HepG2 (cell line): ENCODE data around the gene CD68. TPM values are rescaled to one million over a fixed set of nuclear protein-coding genes. Genes with fewer than 3 reads are reported as not detected.

Experiments used
- ARID2 ChIP-seq: sonication (generic); formaldehyde crosslinking; IDR thresholded peaks from 2 replicates; pipeline ENCODE4 v1.8.1; 2022; ENCODE audit warnings: mild to moderate bottlenecking, missing genetic modification reagents, borderline replicate concordance
- ETV5 ChIP-seq: IDR thresholded peaks from 2 replicates; pipeline ENCODE4 v1.6.1; 2018; ENCODE audit warnings: missing biosample characterization, missing genetic modification reagents, inconsistent platforms, borderline replicate concordance
- FLYWCH1 ChIP-seq: sonication (generic); formaldehyde crosslinking; IDR thresholded peaks from 2 replicates; pipeline ENCODE4 v1.8.1; 2023; ENCODE audit warnings: mild to moderate bottlenecking, missing genetic modification reagents
- FOXJ3 ChIP-seq: sonication (generic); formaldehyde crosslinking; IDR thresholded peaks from 2 replicates; pipeline ENCODE4 v1.4.0; 2020; ENCODE audit warnings: missing genetic modification reagents, mild to moderate bottlenecking, borderline replicate concordance
- HDAC2 ChIP-seq: sonication (generic); formaldehyde crosslinking; IDR thresholded peaks from 2 replicates; pipeline ENCODE4 v1.4.0; 2020; ENCODE audit warnings: missing genetic modification reagents
- JDP2 ChIP-seq: sonication (generic); formaldehyde crosslinking; IDR thresholded peaks from 2 replicates; pipeline ENCODE4 v1.8.1; 2022; ENCODE audit warnings: missing genetic modification reagents, borderline replicate concordance
- MIXL1 ChIP-seq: IDR thresholded peaks from 2 replicates; pipeline ENCODE4 v1.6.1; 2016
- MTA1 ChIP-seq: sonication (generic); formaldehyde crosslinking; IDR thresholded peaks from 2 replicates; pipeline ENCODE4 v1.4.0; 2020; ENCODE audit warnings: missing genetic modification reagents, mild to moderate bottlenecking, borderline replicate concordance
- NBN ChIP-seq: fragments of 450-650 bp; conservative IDR thresholded peaks from 2 replicates; pipeline ENCODE4 v1.6.1; 2017
- NR2F6 ChIP-seq, 2 experiments: IDR thresholded peaks; 2 replicates each; pipeline ENCODE4 v1.6.1; 2016; ENCODE audit warnings: antibody characterized with exemption in 1 of 2, mild to moderate bottlenecking in 1 of 2
- ZFX ChIP-seq: sonication (generic); formaldehyde crosslinking; IDR thresholded peaks from 2 replicates; pipeline ENCODE4 v1.4.0; 2020; ENCODE audit warnings: mild to moderate bottlenecking, low read depth, missing genetic modification reagents, moderate library complexity
- ZNF101 ChIP-seq: sonication (generic); formaldehyde crosslinking; IDR thresholded peaks from 2 replicates; pipeline ENCODE4 v1.4.0; 2020; ENCODE audit warnings: mild to moderate bottlenecking, low read depth, missing genetic modification reagents, borderline replicate concordance
- ZNF205 ChIP-seq: IDR thresholded peaks from 2 replicates; pipeline ENCODE4 v1.6.1; 2018; ENCODE audit warnings: missing biosample characterization, missing genetic modification reagents
- ZNF292 ChIP-seq: sonication (generic); formaldehyde crosslinking; IDR thresholded peaks from 2 replicates; pipeline ENCODE4 v1.8.1; 2022; ENCODE audit warnings: mild to moderate bottlenecking, low read depth, missing genetic modification reagents, borderline replicate concordance
- ZNF580 ChIP-seq: IDR thresholded peaks from 2 replicates; pipeline ENCODE4 v1.6.1; 2016; ENCODE audit warnings: low read depth, borderline replicate concordance
- ZNF609 ChIP-seq: sonication (generic); formaldehyde crosslinking; IDR thresholded peaks from 2 replicates; pipeline ENCODE4 v1.4.0; 2020; ENCODE audit warnings: mild to moderate bottlenecking, missing genetic modification reagents, borderline replicate concordance
- ZSCAN25 ChIP-seq: sonication (generic); formaldehyde crosslinking; IDR thresholded peaks from 2 replicates; pipeline ENCODE4 v1.8.0; 2022; ENCODE audit warnings: mild to moderate bottlenecking, missing genetic modification reagents
- polyA plus RNA-seq, 8 experiments: library from polyadenylated mRNA; depleted of rRNA in 3 of 8; stranded (reverse) in 7 of 8; unstranded in 1 of 8; fragments of >200 nt; fragmentation: Illumina TruSeq in 4 of 8; extraction: Trizol in 4 of 8; gene quantifications; 2 replicates each; pipeline versions ENCODE4 v1.2.1 to v1.2.3, GENCODE V29; 2011 to 2016; ENCODE audit warnings: low read depth in 4 of 8, missing spikeins in 1 of 8, mixed read lengths in 1 of 8; ENCODE audit not compliant: insufficient read depth in 1 of 8
- total RNA-seq, 5 experiments: library from RNA; depleted of rRNA; stranded (reverse); fragments of >200 nt; fragmentation: Illumina TruSeq; extraction: Trizol; gene quantifications; 2 replicates each; pipeline ENCODE4 v1.2.3, GENCODE V29; 2016; ENCODE audit warnings: low read depth in 1 of 5
- TF ChIP-seq, protein P1 (sequence below): IDR thresholded peaks from 2 replicates; pipeline ENCODE4 v1.6.1; 2016; ENCODE audit warnings: missing genetic modification reagents, missing compliant biosample characterization
- TF ChIP-seq, protein P2 (sequence below), 2 experiments: fragments of 450-650 bp in 1 of 2; sonication (generic) in 1 of 2; formaldehyde crosslinking; IDR thresholded peaks; 2 replicates each; pipeline versions ENCODE4 v1.5.0 to v1.8.0; 2020 to 2022; ENCODE audit warnings: mild to moderate bottlenecking in 1 of 2, missing genetic modification reagents in 1 of 2
- TF ChIP-seq, protein P3 (sequence below): IDR thresholded peaks from 2 replicates; pipeline ENCODE4 v1.6.1; 2016; ENCODE audit warnings: missing compliant biosample characterization, missing genetic modification reagents, borderline replicate concordance
- TF ChIP-seq, protein P4 (sequence below): sonication (generic); formaldehyde crosslinking; conservative IDR thresholded peaks from 2 replicates; pipeline ENCODE4 v1.4.0; 2020; ENCODE audit warnings: missing genetic modification reagents

CD68 gene
- total and polyA plus RNA-seq, 2 of the 13 experiments (the other 11 are each of a cell fraction or from before 2014, with no cell fraction given), result 10.3 to 104 TPM

- TF ChIP-seq ZNF292 (CRISPR knock-in tag), result peak; percentile 78; the same call in 1 of the 2 replicates
- peak; percentile 48; the same call in 1 of the 2 replicates for TF ChIP-seq MTA1
- peak; percentile 48; the same call in 1 of the 2 replicates for TF ChIP-seq ZFX (CRISPR knock-in tag)
- 0 out of 2 replicates have a peak, but pooled peaks have one; percentile 41 for TF ChIP-seq ZNF580
- TF ChIP-seq MIXL1 (CRISPR knock-in tag), result 0 out of 2 replicates have a peak, but pooled peaks have one; percentile 28
- TF ChIP-seq JDP2 (CRISPR knock-in tag), result no peak
- no peak for TF ChIP-seq FOXJ3
- no peak for TF ChIP-seq FLYWCH1 (CRISPR knock-in tag)
- TF ChIP-seq, protein P1, sequence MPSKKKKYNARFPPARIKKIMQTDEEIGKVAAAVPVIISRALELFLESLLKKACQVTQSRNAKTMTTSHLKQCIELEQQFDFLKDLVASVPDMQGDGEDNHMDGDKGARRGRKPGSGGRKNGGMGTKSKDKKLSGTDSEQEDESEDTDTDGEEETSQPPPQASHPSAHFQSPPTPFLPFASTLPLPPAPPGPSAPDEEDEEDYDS (CRISPR knock-in tag), result peak; percentile 56; the same call in 1 of the 2 replicates
- peak; percentile 95 for TF ChIP-seq ZSCAN25 (CRISPR knock-in tag)
- TF ChIP-seq, protein P2, sequence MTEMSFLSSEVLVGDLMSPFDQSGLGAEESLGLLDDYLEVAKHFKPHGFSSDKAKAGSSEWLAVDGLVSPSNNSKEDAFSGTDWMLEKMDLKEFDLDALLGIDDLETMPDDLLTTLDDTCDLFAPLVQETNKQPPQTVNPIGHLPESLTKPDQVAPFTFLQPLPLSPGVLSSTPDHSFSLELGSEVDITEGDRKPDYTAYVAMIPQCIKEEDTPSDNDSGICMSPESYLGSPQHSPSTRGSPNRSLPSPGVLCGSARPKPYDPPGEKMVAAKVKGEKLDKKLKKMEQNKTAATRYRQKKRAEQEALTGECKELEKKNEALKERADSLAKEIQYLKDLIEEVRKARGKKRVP (CRISPR knock-in tag; IDR thresholded peaks at IDR 0.05), result no peak
- TF ChIP-seq ARID2 (CRISPR knock-in tag), result 0 out of 2 replicates have a peak, but pooled peaks have one; percentile 59
- TF ChIP-seq, protein P3, sequence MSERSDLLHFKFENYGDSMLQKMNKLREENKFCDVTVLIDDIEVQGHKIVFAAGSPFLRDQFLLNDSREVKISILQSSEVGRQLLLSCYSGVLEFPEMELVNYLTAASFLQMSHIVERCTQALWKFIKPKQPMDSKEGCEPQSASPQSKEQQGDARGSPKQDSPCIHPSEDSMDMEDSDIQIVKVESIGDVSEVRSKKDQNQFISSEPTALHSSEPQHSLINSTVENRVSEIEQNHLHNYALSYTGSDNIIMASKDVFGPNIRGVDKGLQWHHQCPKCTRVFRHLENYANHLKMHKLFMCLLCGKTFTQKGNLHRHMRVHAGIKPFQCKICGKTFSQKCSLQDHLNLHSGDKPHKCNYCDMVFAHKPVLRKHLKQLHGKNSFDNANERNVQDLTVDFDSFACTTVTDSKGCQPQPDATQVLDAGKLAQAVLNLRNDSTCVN, result 0 out of 2 replicates have a peak, but pooled peaks have one; percentile 21
- no peak for TF ChIP-seq ZNF101 (CRISPR knock-in tag)
- TF ChIP-seq ETV5 (CRISPR knock-in tag), result 0 out of 2 replicates have a peak, but pooled peaks have one; percentile 19
- TF ChIP-seq NBN, result no peak
- TF ChIP-seq ZNF609, result 0 out of 2 replicates have a peak, but pooled peaks have one; percentile 23
- TF ChIP-seq ZNF205 (CRISPR knock-in tag), result no peak
- TF ChIP-seq, protein P4, sequence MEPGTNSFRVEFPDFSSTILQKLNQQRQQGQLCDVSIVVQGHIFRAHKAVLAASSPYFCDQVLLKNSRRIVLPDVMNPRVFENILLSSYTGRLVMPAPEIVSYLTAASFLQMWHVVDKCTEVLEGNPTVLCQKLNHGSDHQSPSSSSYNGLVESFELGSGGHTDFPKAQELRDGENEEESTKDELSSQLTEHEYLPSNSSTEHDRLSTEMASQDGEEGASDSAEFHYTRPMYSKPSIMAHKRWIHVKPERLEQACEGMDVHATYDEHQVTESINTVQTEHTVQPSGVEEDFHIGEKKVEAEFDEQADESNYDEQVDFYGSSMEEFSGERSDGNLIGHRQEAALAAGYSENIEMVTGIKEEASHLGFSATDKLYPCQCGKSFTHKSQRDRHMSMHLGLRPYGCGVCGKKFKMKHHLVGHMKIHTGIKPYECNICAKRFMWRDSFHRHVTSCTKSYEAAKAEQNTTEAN (CRISPR knock-in tag), result no peak
- TF ChIP-seq NR2F6 (IDR thresholded peaks at IDR 0.05), result 0 out of 2 replicates have a peak, but pooled peaks have one; percentile 5
- TF ChIP-seq NR2F6 (CRISPR knock-in tag; IDR thresholded peaks at IDR 0.05), result peak; percentile 38; the same call in 1 of the 2 replicates
- TF ChIP-seq HDAC2 (CRISPR knock-in tag), result peak; percentile 61; the same call in 1 of the 2 replicates
These were observed 28.0 kb upstream of the CD68 start (continued) for GRCh38 chr17:7551396-7551795.
